Activated CD4-positive, alpha-beta T cell treated with anti-CD3 and anti-CD28 coated beads, Interleukin-2, amount 50 U/mL, for 4 hours (primary cell): ENCODE measurements around the gene SLIT3.

ENCODE experiments used
- DNase-seq, 2 experiments: peaks; one replicate each; pipeline ENCODE4 v3.0.0-alpha.2; 2020

SLIT3 gene

GRCh38 chr5:168710706-168711105 is 590.2 kb downstream of the SLIT3 start:
- DNase-seq, result no peak

DNA sequence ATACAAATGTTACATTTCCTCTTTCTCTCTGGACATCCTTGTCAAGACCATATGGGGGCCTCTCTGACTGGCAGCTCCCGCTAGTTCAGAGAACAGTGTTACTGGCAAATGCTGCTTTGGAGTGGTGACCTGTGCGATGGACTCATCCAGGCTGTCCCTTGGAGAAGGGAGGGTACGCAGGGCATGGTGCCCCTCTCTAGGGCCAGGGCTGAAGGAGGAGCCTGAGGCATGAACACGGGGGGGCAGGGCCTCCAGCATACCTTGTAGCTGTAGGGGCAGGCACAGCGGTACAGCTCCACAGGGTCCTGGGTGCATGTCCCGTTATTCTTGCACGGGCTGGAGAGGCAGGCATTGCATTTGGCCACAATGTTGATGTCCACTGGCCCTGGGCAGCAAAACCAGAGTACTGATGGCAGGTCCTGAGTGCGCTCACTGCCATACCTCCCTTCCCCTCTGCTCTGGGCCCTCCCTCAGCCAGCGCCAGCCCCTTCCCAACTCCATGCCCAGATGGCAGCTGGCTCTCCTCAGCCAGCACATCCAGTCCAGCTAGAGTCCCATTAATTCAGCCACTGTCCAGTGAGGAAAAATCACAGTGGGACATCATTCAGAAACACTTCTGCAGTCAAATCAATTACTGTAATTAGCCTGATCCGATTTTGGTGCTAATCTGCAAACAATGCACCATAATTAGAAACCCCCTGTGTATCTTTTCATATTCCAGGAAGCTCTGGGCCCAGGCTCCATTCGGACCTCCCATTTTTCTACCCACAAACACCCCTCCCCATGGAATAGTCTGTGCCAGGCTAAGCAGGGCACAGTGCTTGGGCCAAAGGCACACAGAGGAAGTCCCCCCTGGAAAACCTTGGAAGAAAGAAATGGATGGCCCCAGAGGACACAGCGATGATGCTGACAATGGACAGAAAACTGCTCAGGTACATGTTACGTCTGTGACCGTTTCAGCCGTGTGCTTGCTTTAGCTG is 592.9 kb downstream of the SLIT3 start:
- no peak for DNase-seq

GRCh38 chr5:168706655-168707069 is 594.3 kb downstream of the SLIT3 start:
- no peak for DNase-seq

GRCh38 chr5:168705321-168705720 is 595.6 kb downstream of the SLIT3 start:
- DNase-seq, result no peak

DNA sequence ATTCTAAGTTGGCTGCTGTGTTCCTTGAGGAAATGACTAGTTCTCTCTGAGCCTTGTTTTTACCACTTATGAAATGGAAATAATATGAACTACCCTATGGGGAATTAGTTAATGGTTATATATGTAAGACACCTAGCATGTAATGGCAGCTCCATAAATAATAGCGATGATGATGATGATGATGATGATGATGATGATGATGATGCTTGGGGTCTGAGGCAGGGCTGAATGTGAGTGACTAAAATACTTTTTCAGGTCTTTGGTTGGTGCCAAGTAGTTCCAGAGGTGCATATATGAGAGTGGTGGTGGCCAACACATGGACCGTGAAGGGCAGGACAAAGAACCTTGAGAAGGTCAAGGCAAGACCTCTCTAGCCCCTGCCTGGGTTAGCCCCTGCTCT is 598.4 kb downstream of the SLIT3 start:
- no peak for DNase-seq

- DNase-seq, result no peak
Measured at GRCh38 chr5:168701641-168702040, 599.3 kb downstream of the SLIT3 start.

- no peak for DNase-seq
Measured at GRCh38 chr5:168699002-168699401, 601.9 kb downstream of the SLIT3 start.

DNA sequence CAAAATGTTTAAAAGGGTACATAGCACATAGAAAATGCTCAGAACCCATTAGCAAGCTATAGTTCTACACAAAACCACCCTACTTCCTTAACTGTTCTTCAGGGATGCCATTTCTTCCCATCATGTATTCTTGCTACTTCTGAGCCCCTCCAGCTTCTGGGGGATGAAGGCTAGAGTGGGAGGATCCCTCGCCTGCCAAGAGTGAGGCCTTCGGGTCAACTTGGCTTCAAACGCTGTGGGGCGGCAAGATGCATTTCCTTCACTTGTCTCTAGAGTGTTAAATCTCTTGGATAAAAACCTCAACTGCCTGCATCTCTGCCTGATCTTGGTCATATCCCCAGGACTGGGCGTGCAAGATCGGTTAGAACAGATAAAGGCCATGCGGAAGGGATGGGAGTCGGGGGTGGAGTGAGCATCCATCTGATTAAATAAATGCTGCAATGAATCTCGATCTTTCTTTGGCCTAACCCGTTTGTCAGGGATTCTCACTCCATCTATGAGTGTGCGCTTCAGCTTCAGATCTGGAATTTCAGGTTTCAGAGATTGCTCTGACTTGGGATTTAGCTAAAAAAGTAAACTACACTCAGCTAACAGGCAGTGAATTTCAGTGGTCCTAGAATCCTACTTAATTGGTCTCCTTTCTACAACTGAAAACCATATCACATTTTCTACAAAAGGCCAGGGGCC is 603.8 kb downstream of the SLIT3 start:
- no peak for DNase-seq

DNA sequence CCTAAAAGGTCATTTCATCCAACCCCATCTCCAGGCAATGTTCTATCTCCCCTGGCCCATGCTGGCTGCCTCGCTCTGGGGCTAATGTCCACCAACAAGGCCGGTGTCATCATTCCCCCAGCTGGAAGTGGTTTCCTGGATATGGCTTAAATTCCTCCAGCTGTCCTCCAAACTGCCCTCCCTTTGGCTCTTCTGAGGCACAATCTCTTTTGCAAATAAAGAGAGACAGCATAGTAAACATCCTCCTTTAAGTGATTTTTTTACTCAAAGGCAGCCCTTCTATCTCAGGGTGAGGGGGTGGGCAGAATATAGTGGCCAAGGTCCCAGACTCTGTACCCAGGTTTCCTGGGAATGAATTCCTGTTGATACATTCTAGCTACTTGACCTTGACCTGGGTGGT is 604.3 kb downstream of the SLIT3 start:
- no peak for DNase-seq

- DNase-seq, result no peak
Measured at GRCh38 chr5:168695301-168695835, 605.6 kb downstream of the SLIT3 start.

- DNase-seq, result no peak
Measured at GRCh38 chr5:168694289-168694688, 606.6 kb downstream of the SLIT3 start.

- no peak for DNase-seq
Measured at GRCh38 chr5:168693883-168694282, 607.1 kb downstream of the SLIT3 start.

GRCh38 chr5:168693297-168693696 is 607.6 kb downstream of the SLIT3 start:
- DNase-seq, result no peak

- no peak for DNase-seq
Measured at GRCh38 chr5:168691891-168692290, 609.0 kb downstream of the SLIT3 start.

DNA sequence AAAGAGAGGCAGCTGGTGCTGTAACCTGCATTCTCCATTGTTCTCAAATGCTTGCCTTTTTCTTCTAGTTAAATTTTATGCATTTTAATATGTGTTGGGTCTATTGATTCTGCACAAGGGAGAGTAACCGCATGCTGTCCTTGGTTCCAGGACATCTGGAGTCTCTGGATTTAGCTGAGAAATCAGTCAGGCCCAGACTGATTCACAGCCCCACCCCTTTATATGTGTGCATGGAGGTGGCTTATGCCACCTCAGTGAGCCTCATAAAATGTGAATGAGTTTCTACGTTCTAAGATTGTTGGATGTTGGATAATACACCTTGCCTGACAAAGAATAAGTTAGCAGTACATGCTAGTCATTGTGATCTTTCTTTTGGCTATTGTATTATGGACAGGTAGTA is 611.7 kb downstream of the SLIT3 start:
- no peak for DNase-seq

- DNase-seq, result no peak
Measured at GRCh38 chr5:168686837-168687236, 614.1 kb downstream of the SLIT3 start.

GRCh38 chr5:168685566-168685965 is 615.4 kb downstream of the SLIT3 start:
- DNase-seq, result no peak

- no peak for DNase-seq
Measured at GRCh38 chr5:168683927-168684295, 617.0 kb downstream of the SLIT3 start.

- peak; percentile 19 to 30 for DNase-seq
Measured at GRCh38 chr5:168683247-168683926, 617.6 kb downstream of the SLIT3 start.

DNA sequence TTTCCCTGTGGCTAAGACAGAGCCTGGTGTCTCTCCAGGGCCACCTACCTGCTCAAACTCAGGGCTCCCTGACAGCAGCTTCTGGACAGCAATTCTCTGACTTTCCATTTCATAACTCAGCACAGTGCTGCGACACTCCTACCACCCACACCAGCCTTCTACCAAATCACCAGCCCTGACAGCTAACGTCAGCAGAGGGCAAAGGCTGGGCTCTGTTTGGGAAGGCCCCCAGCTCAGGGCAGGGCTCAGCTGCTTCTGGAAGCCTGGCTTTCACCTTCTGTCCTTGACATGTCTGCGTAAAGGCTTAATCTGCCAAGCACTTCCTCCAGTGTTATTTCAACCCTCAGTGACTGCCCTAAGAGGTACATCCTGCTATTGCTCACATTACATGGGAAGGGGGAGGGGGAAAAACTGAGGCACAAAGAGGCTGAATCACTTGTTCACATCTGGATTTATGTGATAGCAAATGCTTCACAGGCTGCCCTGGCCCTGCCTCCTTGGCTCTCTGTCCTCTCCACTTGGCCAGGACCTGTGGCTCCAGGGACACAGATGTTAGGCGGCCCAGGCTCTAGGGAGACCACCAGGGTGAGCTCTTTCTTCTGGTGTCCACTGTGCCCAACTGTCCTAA is 619.3 kb downstream of the SLIT3 start:
- no peak for DNase-seq

GRCh38 chr5:168680395-168680794 is 620.5 kb downstream of the SLIT3 start:
- no peak for DNase-seq

GRCh38 chr5:168679515-168679920 is 621.4 kb downstream of the SLIT3 start:
- DNase-seq, result peak; percentile 34 to 47

- no peak for DNase-seq
Measured at GRCh38 chr5:168676501-168676900, 624.4 kb downstream of the SLIT3 start.
